Stimulated activated CD8-positive, alpha-beta memory T cell treated with anti-CD3 and anti-CD28 coated beads, Interleukin-15, amount 100 ng/mL, for 24 hours (primary cell): Measurements from ENCODE around the gene KDM6B.

Experiments
- DNase-seq: peaks from one replicate; pipeline ENCODE4 v3.0.0-alpha.2; 2020; ENCODE audit warnings: low read depth

KDM6B gene

GRCh38 chr17:7820231-7820630 is 13.8 kb upstream of the KDM6B start:
- DNase-seq, result no peak

- no peak for DNase-seq
Measured at GRCh38 chr17:7822126-7822525, 11.9 kb upstream of the KDM6B start.

- DNase-seq, result no peak
Measured at GRCh38 chr17:7823581-7824001, 10.4 kb upstream of the KDM6B start.

GRCh38 chr17:7824021-7824924 is 9.7 kb upstream of the KDM6B start:
- DNase-seq, result no peak

GRCh38 chr17:7825206-7825990 is 8.6 kb upstream of the KDM6B start:
- no peak for DNase-seq

- DNase-seq, result no peak
Measured at GRCh38 chr17:7830616-7831015, 3.4 kb upstream of the KDM6B start.

GRCh38 chr17:7831233-7831632 is 2.8 kb upstream of the KDM6B start:
- no peak for DNase-seq

- DNase-seq, result no peak
Measured at GRCh38 chr17:7832431-7832830, 1.6 kb upstream of the KDM6B start.

- DNase-seq, result no peak
Measured at GRCh38 chr17:7833011-7833794, 814 bp upstream of the KDM6B start.

- DNase-seq, result no peak
Measured at GRCh38 chr17:7834542-7834956, 532 bp downstream of the KDM6B start.

- peak; percentile 56 for DNase-seq
Measured at GRCh38 chr17:7834957-7835813, 1.2 kb downstream of the KDM6B start.

GRCh38 chr17:7835814-7836595 is 2.0 kb downstream of the KDM6B start:
- no peak for DNase-seq

- DNase-seq, result peak; percentile 21
Measured at GRCh38 chr17:7836596-7837407, 2.8 kb downstream of the KDM6B start.

- no peak for DNase-seq
Measured at GRCh38 chr17:7837408-7838088, 3.5 kb downstream of the KDM6B start.

- DNase-seq, result no peak
Measured at GRCh38 chr17:7838090-7839075, 4.4 kb downstream of the KDM6B start.

GRCh38 chr17:7839190-7839875 is 5.3 kb downstream of the KDM6B start:
- no peak for DNase-seq

- no peak for DNase-seq
Measured at GRCh38 chr17:7839876-7840261, 5.9 kb downstream of the KDM6B start.
